Measurements from ENCODE around the gene IL1RN. TPM values are rescaled to one million over a fixed set of nuclear protein-coding genes. Genes with fewer than 3 reads are reported as not detected.

Gene IL1RN
- total and polyA plus RNA-seq, 3 donors from 2014 or later = 3.2 to 18.4 (median 5.6) TPM

DNA sequence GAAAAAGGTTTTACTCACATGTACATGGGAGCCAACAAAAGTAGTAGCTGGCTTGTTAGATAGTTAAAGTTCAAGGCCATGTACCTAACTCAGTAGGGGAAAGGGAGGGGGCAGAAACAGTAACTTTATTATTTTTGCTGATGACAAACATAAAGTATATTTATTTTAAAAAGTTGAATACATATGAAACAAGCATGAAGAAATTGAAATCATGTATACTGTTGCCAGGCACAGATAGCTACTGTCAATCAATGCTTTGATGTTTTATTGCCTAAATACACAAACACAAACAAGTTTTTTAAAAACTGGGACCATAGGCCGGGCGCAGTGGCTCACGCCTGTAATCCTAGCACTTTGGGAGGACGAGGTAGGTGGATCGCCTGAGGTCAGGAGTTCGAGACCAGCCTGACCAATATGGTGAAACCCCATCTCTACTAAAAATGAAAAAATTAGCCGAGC lies 38.8 kb downstream of the IL1RN start:
- DNase-seq = peak; percentile 8
- H3K27ac ChIP-seq = no peak overlapping the region
- intact Hi-C loops (cut with DNase I; ENCODE audit: low total_unique reads) = no loop called here

GRCh38 chr2:113167115-113167932 lies 39.9 kb downstream of the IL1RN start:
- Histone ChIP-seq H3K27ac (peak overlapping the region; percentile 29 to 65), H3K9me3 (no peaks in the 10 kb centered on the region), H3K27me3 (no peaks in the 10 kb centered on the region), H3K36me3 (ENCODE audit: low read depth, missing control alignments) (no peaks in the 10 kb centered on the region), H3K4me1 (peaks cover 10% of the 10 kb centered on the region), H3K4me3 (no peak overlapping the region)
- TF ChIP-seq POLR2A (IDR thresholded peaks at IDR 0.05) = no peak
- TF ChIP-seq, protein P1, sequence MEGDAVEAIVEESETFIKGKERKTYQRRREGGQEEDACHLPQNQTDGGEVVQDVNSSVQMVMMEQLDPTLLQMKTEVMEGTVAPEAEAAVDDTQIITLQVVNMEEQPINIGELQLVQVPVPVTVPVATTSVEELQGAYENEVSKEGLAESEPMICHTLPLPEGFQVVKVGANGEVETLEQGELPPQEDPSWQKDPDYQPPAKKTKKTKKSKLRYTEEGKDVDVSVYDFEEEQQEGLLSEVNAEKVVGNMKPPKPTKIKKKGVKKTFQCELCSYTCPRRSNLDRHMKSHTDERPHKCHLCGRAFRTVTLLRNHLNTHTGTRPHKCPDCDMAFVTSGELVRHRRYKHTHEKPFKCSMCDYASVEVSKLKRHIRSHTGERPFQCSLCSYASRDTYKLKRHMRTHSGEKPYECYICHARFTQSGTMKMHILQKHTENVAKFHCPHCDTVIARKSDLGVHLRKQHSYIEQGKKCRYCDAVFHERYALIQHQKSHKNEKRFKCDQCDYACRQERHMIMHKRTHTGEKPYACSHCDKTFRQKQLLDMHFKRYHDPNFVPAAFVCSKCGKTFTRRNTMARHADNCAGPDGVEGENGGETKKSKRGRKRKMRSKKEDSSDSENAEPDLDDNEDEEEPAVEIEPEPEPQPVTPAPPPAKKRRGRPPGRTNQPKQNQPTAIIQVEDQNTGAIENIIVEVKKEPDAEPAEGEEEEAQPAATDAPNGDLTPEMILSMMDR (IDR thresholded peaks at IDR 0.05) = no peak
- DNase-seq = peak; percentile 79
- 35 to 45% methylated on average over 12 of the region's 12 CpGs for WGBS, 2 donors
- intact Hi-C loops (cut with DNase I; ENCODE audit: low total_unique reads) = no loop called here

More for the DNA sequence above, 38.8 kb downstream of the IL1RN start:
- no peaks in the 10 kb centered on the region for H3K27me3 ChIP-seq
- H3K9me3 ChIP-seq = no peaks in the 10 kb centered on the region
- 91 to 92% methylated on average over 7 of the region's 7 CpGs for WGBS, 2 donors
- H3K4me1 ChIP-seq = peaks cover 10% of the 10 kb centered on the region
- no peak overlapping the region for H3K4me3 ChIP-seq
- H3K36me3 ChIP-seq (ENCODE audit: low read depth, missing control alignments) = no peaks in the 10 kb centered on the region
- TF ChIP-seq, protein P1 (IDR thresholded peaks at IDR 0.05) = no peak
- no peak for TF ChIP-seq POLR2A (IDR thresholded peaks at IDR 0.05)

GRCh38 chr2:113167962-113168340 lies 40.6 kb downstream of the IL1RN start:
- intact Hi-C loops (cut with DNase I; ENCODE audit: low total_unique reads) = no loop called here
- no peaks in the 10 kb centered on the region for H3K27me3 ChIP-seq
- peak overlapping the region; percentile 29 to 65 for H3K27ac ChIP-seq
- no peaks in the 10 kb centered on the region for H3K9me3 ChIP-seq
- no peak overlapping the region for H3K4me3 ChIP-seq
- H3K4me1 ChIP-seq = peaks cover 10% of the 10 kb centered on the region
- H3K36me3 ChIP-seq (ENCODE audit: low read depth, missing control alignments) = no peaks in the 10 kb centered on the region
- TF ChIP-seq, protein P1 (IDR thresholded peaks at IDR 0.05) = no peak
- no peak for TF ChIP-seq POLR2A (IDR thresholded peaks at IDR 0.05)
- peak; percentile 2 for DNase-seq
- 80 to 90% methylated on average over 6 of the region's 6 CpGs for WGBS, 2 donors

DNA sequence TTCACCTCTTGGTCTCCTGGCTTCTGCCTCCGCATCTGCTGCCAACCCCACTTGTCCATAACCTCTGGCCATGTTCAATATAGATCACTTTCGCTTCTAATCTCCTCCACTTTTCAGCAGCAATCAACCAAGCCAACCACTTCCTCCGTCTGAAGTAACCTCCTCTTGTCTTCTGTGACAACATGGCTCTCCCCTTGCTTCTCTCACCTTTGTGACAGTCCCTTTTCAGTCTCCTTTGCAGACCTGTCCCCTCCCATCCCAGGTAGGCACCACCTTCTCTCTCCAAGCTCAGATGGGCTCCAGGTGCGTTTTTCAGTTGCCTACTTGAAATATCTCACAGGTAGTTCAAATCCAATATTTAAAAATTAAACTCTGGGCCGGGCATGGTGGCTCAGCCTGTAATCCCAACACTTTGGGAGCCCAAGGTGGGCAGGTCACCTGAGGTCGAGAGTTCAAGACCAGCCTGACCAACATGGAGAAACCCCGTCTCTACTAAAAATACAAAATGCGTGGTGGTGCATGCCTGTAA lies 41.7 kb downstream of the IL1RN start:
- 95 to 96% methylated on average over 8 of the region's 8 CpGs for WGBS, 2 donors
- Histone ChIP-seq H3K9me3 (no peaks in the 10 kb centered on the region), H3K4me1 (peaks cover 10% of the 10 kb centered on the region), H3K27me3 (no peaks in the 10 kb centered on the region), H3K27ac (no peak overlapping the region), H3K4me3 (no peak overlapping the region), H3K36me3 (ENCODE audit: low read depth, missing control alignments) (no peaks in the 10 kb centered on the region)
- TF ChIP-seq POLR2A (IDR thresholded peaks at IDR 0.05) = no peak
- TF ChIP-seq, protein P1 (IDR thresholded peaks at IDR 0.05) = no peak
- intact Hi-C loops (cut with DNase I; ENCODE audit: low total_unique reads) = no loop called here
- DNase-seq = no peak

Measured in testis (tissue), 3 donors.